HG03457 (cell line): ENCODE data around the gene CUL2.
A peak's percentile ranks its signal among the peaks of the same experiment; 100 is the strongest.
"Not testable (repeated sequence)": the region's sequence is repeated elsewhere in the genome, so short reads cannot be mapped to it uniquely, and the experiment has no call there.

Experiments
- ATAC-seq: cut with Tn5 transposase; IDR thresholded peaks from one replicate; pipeline ENCODE4 v1.9.1; 2021; ENCODE audit warnings: moderate number of reproducible peaks; ENCODE audit not compliant: unreplicated experiment

CUL2 gene

DNA sequence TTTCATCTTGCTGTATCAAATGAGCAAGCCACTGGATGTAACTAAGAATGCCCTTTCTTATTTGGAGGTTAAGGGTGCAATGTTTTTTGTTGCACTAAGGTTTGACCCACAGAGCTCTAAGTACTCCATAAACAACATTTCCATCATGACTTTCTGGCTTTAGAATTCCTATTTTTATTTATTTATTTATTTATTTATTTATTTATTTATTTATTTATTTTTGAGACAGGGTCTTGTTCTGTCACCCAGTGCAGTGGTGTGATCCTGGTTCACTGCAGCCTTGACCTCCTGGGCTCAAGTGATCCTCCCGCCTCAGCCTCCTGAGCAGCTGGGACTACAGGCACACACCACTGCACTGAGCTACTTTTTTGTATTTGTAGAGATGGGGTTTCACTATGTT lies 9.9 kb downstream of the CUL2 start:
- not testable (repeated sequence) for ATAC-seq

DNA sequence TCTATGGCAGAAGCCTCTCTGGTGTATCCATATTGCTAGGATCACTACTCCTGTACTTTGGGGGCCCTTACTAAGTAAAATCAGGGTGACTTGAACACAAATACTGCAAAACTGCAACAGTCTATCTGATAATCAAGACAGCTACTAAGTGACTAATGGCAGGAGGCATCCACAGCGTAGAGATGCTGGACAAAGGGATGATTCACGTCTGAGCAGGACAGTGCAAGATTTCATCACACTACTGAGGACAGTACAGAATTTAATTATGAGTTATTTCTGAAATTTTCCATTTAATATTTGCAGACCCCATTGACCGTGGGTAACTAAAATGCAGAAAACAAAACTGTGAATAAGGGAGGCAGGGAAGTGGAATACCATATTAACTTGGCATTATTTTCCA lies 10.4 kb downstream of the CUL2 start:
- no peak for ATAC-seq

DNA sequence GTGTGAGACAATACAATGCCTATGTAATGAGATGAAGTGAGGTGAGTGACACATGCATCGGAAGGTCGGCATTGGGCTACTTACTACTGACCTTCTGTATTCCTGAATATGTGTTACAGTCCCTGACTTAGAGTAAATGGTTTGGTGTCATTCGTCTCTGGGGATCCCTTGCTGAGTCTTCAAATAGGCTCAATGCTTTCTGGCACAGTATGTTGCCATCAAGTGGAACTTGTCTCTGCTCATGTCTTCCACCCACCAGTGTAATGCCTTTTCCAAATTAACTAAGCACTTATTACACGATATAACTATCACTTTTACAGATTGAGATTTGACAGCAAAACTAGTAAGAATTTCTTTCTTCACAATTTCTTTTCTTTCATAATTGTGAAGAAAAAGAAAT lies 10.9 kb downstream of the CUL2 start:
- ATAC-seq = no peak

DNA sequence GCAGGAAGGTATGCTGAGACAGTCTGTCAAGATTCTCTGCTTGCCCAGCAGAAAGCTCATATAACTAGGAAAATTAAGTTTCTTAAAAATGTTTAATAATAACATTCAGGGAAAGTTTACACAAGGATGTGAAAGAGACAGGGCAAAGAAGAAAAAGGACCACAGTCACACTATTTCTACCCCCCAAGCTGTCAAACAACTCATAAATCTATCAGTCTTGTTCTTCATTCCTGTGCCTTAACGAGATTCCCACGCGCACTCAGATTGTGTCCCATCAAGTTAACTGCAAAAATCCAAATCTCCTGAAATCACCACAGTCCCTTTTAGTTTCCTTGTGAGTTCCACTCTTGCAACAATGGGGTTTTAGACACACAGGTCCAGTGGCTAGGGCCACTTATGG lies 14.9 kb downstream of the CUL2 start:
- no peak for ATAC-seq

DNA sequence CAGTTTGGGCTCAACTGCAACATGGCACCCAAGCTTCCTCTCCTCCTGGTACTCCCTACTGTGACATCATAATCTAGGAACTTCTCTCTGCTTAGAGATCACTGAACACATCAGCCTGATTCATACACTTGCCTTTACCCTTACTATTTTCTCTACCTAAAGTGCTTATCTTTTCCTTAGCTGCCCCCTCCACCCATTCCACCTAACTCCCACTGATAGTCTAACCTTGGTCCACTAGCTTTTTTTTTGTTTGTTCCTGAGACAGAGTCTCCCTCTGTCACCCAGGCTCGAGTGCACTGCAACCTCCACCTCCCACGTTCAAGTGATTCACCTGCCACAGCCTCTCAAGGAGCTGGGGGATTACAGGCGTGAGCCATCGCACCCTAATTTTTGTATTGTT lies 15.9 kb downstream of the CUL2 start:
- ATAC-seq = no peak

DNA sequence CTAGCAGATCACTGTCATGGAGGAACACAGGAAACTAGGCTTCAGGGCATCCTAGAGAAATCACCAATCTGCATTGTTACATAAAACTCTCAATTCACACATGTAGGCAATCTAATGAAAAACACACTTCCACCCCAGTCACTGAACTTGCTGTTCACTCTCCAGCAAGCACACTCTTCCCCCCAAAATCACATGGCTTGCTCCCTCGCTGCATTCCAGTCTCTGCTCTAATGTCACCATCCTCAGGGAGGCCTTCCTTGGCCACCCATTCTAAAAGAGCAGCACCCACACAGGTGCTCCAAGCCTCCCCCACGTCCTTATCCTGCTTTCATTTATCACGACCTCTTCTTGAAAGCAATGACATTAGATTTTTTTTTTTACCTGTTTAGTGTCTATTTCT lies 19.6 kb downstream of the CUL2 start:
- no peak for ATAC-seq

DNA sequence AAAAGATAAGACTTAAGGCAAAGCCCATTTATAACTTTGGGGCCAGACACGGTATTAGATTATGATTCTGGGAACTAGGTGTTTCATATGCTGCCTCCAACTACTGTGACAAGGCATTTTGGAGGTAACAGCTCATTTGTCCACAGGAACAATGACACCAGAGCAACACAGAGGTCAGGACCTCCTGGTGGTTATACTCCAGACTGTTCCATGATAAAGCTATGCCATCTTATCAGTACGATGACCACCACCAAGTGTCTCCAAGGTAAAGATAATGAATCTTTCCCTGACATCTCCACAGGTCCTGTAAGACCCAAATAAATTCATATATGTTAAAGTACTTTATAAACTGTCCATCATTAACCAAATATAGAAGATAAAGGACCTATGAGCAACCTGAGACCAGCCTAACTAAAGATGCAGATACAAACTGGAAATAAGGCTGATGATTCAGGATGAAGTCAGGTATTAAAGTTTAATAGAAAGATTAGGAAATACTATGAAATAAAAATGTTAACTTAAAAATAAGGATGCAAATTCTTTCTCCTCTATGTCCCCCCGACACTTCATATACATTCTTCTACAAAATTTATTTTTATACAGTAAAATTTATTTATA lies 26.2 kb downstream of the CUL2 start:
- no peak for ATAC-seq

DNA sequence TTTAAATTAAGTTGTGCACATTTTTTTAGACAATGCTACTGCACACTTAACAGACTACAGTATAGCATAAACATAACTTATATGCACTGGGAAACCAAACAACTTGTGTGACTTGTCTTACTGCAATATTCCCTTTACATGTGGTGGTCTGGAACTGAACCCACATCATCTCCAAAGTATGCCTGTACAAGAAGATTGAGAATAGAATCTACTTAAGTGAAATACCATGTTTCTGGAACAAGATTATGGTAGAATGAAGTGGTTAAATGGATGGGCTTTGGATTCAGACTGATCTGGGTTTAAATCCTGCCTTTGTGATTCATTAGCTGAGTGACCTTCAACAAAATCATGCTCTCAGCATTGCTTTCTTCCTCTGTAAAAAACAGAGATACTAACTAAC lies 30.7 kb downstream of the CUL2 start:
- ATAC-seq = no peak

DNA sequence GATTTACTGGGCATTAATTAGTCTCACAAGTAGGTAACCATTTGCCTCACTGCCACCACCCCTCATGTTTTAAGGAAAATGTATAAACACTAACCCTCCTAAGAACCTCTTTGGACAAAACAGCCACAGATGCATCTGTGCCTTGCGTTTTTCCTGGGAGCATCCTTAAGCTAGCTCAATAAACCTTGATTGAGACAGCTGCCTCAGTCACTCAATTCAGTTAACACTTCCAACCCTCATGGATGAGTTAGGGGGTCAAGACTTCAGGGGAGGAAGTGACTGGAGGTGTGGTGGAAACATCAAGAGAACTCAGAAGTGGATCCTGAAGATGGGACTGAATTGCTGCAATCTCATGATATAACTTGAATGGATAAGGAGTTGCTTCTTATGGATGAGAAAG lies 31.5 kb downstream of the CUL2 start:
- ATAC-seq = no peak

DNA sequence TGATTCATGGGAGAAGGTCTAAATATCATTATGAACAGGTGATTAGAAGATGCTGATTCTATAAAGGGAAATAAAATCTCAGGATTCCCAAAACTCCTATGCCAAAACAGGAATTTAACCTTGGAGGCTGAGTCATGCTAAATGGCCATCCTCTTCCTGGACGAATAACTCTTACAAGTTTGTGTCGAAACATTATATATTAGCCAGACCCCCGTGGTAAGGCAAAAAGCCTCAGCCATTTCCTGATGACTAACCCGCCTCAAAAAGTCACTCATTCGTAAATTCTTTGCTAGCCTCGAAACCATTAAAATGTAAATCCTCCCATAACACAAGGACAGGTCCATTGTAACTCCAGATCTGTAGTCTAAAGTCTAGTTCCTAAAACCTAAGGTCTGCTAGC lies 32.0 kb downstream of the CUL2 start:
- ATAC-seq = peak; percentile 81

DNA sequence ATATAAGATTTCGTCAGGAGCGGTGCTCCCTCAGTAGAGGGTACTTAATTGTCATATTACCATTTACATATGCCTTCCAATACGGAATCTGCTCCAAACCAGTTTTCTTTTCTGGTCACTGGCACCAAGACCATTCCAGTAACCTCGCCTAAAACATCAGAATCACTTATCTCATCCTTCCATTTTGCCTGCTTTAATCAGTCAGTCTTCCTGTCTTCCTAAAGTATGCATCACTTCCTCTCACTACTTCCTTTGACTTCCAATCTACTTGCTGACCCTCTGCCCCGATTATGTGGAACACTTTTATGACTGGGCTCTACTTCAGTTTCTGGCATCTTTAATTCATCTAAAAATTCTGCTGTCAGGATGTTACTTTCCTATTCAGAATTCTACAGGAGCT lies 33.5 kb downstream of the CUL2 start:
- ATAC-seq = no peak

DNA sequence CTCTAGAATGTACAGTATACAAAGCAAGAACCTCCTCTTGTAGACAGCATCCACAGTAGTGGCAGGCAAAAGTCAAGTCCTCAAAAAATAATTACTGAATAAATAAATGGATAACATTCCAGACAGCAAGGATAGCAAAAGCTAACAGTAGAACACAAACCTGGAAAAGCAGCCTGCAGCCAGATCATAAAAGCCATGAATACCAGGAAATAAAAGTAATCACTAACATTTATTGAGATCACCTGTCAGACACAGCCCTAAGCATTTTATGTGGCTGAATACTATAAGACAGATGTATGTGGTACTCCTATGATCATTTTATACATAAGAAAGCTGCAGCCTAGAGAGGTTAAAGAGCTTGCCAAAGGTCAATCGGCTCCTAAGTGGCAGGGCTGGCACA lies 34.0 kb downstream of the CUL2 start:
- no peak for ATAC-seq

DNA sequence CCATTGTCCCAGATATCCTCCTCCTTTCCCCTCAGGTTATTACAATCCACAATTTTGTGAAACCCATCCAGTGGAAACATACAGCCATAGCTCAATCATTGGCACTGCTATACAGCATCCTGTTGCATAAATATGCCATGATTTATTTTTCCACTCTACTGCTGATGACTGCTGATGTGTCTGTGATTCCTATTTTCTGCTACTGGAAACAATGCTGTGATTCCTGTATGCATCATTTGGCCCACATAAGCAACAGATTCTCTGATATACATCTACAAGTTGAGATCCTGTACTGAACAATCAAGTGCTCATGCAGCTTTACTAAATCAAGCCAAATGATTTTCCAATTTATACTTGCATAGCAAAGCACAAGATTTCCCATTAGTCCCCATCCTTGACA lies 39.6 kb downstream of the CUL2 start:
- ATAC-seq = no peak

DNA sequence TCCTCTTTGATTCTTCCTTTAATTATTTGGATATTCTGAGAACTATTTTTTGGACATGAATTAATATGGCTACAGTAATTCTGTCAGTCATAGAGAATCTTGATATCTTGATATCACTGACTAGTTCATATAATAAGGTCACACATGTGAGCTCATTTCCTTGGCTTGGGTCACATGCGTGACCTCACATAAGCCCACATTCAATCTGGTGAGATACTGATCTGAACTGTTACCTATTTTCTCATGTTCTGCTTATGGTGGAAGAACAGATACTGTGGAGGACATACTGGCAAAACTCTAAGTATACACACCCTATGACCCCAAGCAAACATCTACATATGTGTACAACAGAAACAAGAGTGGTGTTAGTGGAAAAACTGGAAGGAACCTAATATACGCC lies 44.1 kb downstream of the CUL2 start:
- ATAC-seq = no peak

DNA sequence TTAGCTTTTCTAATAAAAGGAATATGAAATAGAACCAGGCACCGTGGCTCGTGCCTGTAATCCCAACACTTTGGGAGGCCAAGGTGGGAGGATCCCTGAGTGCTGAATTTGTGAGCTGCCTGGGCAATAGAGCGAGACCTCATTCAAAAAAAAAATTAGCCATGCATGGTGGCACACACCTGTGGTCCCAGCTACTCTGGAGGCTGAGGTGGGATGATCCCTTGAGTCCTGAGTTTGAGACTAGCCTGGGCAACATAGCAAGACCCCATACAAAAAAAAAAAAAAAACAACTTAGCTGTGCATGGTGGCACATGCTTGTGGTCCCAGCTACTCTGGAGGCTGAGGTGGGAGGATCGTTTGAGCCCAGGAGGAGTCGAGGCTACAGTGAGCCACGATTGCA lies 44.9 kb downstream of the CUL2 start:
- not testable (repeated sequence) for ATAC-seq

DNA sequence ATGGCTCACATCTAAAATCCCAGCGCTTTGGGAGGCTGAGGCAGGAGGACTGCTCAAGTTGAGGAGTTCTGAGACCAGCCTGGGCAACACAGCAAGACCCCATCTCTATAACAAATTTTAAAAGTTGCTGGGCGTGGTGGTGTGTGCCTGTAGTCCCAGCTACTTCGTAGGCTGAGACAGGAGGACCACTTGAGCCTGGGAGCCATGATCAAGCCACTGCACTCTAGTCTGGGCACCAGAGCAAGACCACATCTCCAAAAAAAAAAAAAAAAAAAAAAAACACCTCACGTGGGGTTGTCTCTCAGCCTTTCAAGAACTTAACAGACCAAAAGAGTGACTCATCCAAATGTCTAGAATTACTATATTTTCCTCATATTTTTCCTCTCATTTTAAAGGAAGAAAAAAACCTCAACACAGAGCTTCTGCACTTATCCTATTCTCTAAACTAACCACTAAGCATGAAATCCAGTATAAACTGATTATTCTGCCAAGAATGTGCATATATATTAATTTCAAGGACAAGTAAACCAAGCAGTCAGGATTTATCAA lies 46.3 kb downstream of the CUL2 start:
- no peak for ATAC-seq

DNA sequence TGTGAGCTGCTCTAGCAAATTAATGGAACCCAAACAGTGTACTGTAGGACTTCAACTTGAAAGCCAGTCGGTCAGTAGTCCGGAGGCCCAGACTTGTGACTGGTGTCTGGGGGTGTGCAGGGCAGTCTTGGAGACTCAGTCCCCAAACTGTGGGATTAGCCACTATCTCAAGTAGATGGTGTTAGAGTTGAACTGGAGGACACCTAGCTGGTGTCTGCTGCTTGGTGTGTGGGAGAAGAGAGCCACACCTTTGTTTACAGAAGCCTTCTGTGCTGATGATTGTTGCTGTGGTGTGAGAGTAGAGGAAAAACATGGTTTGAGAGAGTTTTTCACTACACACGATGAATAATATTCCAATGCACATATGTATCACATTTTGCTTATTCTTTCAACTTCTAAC lies 47.4 kb downstream of the CUL2 start:
- ATAC-seq = no peak

DNA sequence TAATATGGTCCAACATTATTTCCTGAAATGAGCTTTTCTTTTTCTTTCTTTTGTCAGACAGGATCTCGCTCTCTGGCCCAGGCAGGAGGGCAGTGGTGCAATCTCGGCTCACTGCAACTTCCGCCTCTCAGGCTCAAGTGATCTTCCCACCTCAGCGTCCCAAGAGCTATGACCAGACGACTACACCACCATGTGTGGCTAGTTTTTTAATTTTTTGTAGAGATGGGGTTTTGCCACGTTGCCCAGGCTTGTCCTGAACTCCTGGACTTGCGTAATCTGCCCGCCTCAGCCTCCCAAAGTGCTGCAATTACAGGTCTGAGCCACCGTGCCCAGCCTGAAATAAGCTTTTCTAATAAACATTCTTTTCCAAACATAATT lies 48.6 kb downstream of the CUL2 start:
- ATAC-seq = no peak

DNA sequence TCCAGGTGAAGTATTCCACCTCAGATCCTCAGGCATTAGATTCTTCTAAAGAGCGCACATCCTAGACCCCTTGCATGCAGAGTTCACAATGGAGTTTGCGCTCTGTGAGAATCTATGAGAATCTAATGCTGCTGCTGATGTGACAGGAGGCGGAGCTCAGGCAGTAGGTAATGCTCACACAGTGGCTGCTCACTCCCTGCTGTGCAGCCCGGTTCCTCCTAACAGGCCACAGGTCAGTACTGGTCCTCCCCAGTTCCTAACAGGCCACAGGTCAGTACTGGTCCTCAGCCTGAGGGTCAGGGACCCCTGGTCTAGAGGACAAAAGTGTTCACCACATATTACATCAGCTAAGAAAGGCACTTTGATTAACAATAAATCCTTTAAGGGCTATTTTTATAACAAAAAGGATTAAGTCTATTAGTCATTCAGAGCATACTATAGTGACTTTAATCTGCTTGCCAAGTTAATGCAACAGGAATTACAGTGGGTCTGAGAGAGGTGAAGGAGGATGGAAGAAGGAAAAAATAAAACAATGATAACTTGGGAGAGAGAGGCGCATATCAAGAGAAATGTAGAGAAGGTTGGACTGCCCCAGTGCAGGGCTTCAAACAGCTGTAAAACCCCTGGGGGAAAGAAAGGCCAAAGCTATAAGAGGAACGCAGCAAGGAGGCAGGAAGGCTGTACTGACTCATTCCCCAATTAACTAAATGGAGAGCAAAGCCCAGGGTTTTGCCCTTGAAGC lies 49.2 kb downstream of the CUL2 start:
- no peak for ATAC-seq

DNA sequence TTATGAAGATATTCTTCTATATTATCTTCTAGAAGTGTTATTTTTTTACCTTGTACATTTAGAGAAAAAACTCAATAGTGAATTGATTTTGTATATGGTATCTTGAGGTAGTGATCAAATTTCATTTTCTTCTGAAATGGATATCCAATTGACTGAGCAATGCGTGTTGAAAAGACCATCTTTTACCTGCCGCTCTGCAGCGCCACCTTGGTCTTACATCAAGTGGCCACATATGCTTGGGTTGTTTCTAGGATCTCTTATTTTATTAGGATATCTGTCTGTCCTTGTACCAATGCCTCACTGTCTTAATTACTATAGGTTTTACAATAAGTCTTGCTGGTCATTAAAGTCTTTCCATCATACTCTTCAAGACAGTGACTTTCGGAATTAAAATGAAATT lies 53.0 kb downstream of the CUL2 start:
- ATAC-seq = no peak

DNA sequence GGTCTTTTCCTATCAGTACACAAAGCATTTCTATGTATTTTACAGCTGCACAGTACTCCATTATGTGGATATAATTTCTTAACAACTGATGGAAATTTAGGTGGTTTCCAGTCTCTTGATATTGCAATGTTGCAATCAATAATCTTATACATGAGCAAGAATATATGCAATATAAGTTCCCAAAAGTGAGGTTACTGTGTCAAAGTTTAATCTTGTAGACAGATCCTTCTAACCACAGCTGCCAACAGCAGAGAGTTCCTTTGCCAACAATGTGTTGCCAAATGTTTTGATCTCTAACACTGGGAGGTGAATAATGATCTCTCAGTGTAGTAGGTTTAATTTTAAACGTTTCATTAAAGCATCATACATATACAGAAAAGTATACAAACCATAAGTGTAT lies 54.5 kb downstream of the CUL2 start:
- ATAC-seq = no peak

DNA sequence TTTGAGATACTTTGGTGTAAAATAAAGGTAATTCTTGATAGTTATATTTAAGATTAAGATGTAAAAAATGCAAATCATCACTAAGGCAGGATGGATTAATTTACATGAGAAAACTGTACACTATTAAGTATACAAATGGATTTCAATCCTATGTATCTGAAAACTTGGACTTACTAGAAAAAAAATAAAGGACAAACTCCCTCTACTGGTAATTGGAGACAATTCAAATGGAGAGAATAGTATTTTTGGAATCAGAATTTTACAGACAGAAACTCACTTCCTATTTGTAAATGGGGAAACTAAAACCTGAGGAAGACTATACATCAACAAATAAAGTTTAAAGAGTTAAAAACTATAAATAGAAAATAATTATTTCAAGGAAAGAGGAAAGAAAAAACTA lies 62.6 kb downstream of the CUL2 start:
- no peak for ATAC-seq

DNA sequence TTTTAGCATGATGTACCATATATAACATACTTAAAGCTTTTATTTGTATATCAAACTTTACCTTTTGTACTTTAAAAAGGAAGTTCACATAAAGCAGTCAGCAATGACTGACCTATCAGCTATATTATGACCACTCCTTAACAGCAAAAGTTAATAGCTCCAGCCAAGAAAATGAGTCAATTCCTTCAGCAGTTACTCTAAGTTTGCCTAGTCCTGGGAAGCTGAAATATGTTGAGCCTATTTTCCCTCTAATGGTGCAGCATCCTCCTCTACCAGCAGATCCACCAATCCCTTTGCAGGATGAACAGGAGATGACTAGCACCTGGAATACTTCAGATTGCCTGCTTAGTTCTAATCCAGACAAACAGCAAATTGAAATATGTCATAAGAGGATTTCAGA lies 64.2 kb downstream of the CUL2 start:
- ATAC-seq = no peak
